GM10847 (cell line): ENCODE results near the gene RNU6-1.

ENCODE experiments used
- POLR2A ChIP-seq: IDR thresholded peaks from 2 replicates; pipeline ENCODE4 v1.6.1; 2011; ENCODE audit not compliant: insufficient read length; ENCODE audit errors: extremely low read depth

RNU6-1 gene

GRCh38 chr15:67839929-67840748, at the start of gene RNU6-1:
RNU6-1 (minus strand) TSS chr15:67840045.
- peak; percentile 75 for TF ChIP-seq POLR2A

DNA sequence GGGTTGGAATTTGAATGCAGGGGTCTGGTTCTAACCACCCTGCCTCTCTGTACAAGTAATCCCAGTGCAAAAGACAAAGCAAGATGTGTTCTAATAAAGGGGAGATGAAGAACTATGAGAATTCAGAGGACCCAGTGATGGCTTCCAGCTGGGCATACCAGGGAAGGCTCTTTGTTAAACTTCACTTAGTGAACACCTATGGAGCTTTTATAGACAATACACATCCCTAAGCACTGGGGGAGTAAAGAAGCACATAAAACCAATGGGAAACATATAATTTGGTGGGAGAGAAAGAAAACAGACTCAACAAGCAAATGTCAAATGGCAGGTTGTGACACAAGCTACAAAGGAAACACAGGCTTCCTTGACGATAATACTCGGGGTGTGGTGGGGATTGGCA, 47.9 kb upstream of the RNU6-1 start:
- TF ChIP-seq POLR2A = no peak

- TF ChIP-seq POLR2A = no peak
These were observed 46.0 kb upstream of the RNU6-1 start for GRCh38 chr15:67885861-67886260.

DNA sequence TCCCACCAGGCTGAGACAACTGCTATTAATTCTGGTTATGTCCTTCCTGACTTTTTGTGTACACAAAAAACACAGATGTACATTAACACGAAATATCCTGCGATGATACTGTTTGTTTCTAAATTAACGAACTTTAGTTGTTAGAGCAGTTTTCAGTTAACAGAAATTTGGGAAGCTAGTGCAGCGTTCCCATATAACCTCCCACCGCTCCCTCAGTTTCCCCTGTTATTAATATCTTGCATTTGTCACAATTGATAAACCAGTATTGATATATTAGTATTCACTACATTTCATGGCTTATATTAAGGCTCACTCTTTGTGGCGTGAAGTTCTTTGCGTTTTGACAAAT, 45.3 kb upstream of the RNU6-1 start:
- TF ChIP-seq POLR2A = no peak

DNA sequence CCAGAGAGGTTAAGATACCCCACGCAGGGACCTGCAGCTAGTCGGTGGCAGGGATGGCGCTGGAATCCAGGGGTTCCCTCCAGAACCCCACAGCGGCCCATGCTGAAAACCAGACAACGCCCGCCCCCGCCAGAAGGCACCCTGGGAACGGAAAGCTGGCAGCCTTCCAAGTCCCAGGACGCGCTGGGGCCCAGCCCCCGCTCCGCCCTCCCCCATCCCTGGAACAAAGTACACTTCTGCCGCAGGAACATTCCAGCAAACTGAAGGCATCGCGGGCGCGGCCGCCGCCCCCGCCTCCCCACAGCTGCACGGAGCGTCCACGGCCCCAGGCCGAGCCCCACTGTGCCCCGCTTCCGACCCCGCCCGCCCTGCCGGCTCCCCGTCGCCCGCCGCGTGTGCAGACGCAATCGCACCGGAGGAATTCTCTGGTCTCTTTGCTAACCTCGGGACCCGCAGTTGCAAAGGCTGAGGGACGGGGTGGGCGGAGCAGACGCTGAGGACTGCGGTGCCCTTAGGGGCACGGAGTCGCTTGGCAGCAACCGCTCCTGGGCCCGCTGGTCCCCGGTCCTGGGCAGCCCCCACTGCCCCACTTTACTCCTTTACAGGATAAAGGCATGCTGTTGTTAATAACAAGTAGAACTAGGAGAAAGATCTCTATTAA, 44.8 kb upstream of the RNU6-1 start:
- TF ChIP-seq POLR2A = no peak

- TF ChIP-seq POLR2A = no peak
These were observed 44.2 kb upstream of the RNU6-1 start for GRCh38 chr15:67884009-67884408.

DNA sequence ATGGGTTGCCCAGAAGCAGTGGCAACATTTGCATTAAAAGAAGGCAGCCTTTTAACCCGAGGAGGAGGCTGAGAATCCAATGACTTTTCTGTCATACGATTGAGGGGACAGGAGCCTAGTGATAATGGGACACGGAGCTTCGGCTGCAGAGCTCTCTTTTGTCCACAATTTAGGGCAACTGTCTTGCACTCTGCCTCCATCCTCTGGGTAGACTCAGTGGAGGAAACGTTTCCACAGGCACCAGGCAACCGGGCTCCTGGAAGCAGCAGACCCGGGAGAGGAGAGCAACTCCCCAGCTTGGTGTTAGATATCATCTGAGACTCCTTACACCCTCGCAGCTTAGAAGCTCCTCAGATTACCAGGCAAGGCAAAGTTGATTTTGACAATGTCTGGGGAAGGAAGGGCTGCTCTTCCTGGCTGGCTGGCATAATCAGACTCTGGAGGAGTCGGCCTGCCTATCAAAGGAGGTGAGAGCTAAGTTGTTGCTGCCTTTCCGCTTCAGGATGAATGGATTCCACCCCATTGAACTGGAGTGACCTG, 43.5 kb upstream of the RNU6-1 start:
- no peak for TF ChIP-seq POLR2A

GRCh38 chr15:67882487-67883233, 42.8 kb upstream of the RNU6-1 start:
- TF ChIP-seq POLR2A = no peak

DNA sequence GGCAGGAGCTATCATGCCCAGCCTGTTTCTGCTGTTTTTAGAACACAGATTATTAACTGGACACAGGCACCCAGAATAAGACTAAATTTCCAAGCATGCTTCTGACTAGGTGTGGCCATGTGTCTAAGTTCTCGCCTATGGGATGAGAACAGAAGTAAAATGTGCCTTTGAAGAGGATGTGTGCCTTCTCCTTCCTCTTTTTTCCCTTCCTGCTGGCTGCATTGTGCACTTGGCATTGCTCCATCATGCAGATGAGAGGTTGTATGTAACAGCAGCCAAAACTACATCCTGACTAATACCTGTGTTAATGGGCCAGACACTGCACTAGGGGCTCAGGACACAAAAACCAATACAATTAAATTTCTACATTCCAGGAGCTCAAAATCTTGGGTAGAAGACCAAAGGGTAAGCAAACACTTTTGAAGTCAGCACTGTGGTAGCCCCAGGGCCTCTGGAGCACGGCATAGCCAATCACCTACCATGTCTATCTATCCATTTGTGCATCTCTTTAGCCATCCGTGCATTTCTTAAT, 40.9 kb upstream of the RNU6-1 start:
- no peak for TF ChIP-seq POLR2A

DNA sequence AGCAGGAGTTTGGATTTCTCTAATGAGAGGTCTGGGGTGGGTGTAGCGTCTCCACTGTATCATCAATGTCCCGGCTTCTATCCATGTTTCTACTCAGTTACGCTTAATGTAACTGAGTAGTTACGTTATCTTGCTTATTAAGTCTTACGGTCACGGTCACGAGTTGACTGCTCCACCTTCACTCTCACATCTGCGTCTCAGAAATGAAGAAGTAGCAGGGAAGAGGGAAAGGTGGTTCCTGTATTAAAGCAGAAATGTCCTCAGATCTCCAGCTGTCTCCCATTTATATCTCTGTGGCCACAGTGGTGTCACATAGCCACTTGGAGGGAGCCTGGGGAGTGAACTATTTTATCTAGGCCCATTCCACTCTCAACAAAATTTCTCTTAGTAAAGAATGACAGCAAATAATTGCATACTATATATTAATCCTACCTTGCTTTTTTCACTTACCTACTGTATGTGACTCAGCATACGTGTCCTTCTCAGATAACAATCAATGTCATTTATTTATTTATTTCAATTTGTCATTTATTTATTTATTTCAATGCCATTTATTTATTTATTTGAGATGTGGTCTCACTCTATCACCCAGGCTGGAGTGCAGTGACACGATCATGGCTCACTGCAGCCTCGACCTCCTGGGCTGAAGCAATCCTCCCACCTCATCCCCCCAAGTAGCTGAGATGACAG, 39.7 kb upstream of the RNU6-1 start:
- no peak for TF ChIP-seq POLR2A

GRCh38 chr15:67878712-67879206, 38.9 kb upstream of the RNU6-1 start:
- no peak for TF ChIP-seq POLR2A

DNA sequence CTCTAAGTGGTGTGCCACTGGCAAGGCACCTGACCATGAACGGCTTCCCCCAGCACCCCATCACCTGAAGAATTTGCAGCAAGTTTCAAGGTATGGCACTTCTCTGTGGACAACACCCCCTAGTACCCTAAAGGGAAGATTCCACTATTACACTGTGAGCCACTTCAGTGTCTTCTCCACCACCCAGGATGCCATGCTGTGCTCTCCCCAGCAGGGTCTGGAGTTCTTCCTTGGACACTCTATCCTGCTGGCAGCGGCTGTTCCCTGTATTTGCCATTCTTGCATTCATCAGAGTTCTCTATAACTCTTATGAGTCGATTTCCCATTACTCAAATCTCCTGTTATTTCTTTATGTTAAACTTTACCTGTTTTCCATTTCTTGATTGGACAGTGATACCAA, 33.9 kb upstream of the RNU6-1 start:
- no peak for TF ChIP-seq POLR2A

DNA sequence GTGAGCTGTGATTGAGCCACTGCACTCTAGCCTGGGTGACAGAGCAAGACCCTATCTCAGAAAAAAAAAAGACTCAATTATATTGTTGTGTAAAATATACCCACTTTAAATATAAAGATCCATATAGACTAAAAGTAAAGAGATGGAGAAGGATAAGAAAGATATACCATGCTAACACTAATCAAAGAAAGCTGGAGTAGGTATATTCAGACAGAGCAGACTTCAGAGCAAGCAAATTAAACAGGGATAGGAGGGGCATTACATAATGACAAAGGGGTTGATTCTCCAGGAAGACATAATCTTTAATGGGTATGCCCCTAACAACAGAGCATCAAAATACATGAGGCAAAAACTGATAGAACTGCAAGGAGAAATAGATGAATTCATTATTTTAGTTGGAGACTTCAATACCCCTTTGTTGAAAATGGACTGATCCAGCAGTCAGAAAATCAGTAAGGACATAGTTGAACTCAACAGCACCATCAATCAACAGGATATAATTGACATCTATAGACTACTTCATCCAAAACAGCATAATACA, 31.1 kb upstream of the RNU6-1 start:
- no peak for TF ChIP-seq POLR2A

DNA sequence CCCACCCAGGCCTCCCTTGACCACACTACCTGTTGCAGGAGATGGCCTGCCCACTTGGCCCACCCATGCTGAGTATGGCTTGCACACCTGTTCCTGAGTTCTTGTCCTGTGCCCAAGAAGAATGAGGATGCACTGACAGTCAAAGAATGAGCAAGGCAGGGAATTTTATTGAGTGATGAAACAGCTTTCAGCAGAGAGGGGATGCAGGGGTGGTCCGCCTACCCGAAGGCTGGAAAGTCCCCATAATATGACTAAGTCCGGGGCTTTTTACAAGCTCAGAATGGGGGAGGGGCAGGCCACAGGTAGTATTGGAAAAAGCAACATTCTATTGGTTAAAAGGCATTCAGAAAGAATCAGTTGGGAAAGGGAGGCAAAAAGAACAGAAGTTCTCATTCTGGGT, 29.9 kb upstream of the RNU6-1 start:
- TF ChIP-seq POLR2A = no peak
